NCI-H748 (cell line): Measurements from ENCODE around the gene MRPL53.
"Not testable (repeated sequence)": the region's sequence is repeated elsewhere in the genome, so short reads cannot be mapped to it uniquely, and the experiment has no call there.

Experiments
- DNase-seq: peaks from one replicate; lab custom pipeline; 2025; ENCODE audit not compliant: unreplicated experiment; lab: John Stamatoyannopoulos, UW

MRPL53 gene

GRCh38 chr2:74454654-74455511 lies 17.6 kb downstream of the MRPL53 start, which contains the start of gene INO80B:
Gene INO80B, plus strand, starts transcription at chr2:74455087. Its CDS starts 30 bp downstream, at chr2:74455117.
- peak; percentile 95 for DNase-seq

GRCh38 chr2:74450570-74451190 lies 21.8 kb downstream of the MRPL53 start:
- no peak for DNase-seq

- DNase-seq, result no peak
Measured at GRCh38 chr2:74448771-74449170, 23.7 kb downstream of the MRPL53 start.

- no peak for DNase-seq
Measured at GRCh38 chr2:74447230-74447999, 25.1 kb downstream of the MRPL53 start.

GRCh38 chr2:74444498-74445318 lies 27.8 kb downstream of the MRPL53 start:
- DNase-seq, result no peak

- not testable (repeated sequence) for DNase-seq
Measured at GRCh38 chr2:74442483-74443297, 29.8 kb downstream of the MRPL53 start.

GRCh38 chr2:74441690-74442482 lies 30.6 kb downstream of the MRPL53 start, which contains the start of gene RTKN:
Gene RTKN, minus strand, starts transcription at chr2:74441937. Its CDS starts 121 bp downstream, at chr2:74441816.
- peak; percentile 69 for DNase-seq

GRCh38 chr2:74441170-74441689 lies 31.2 kb downstream of the MRPL53 start:
- peak; percentile 68 for DNase-seq

GRCh38 chr2:74440378-74441169 lies 31.9 kb downstream of the MRPL53 start:
- DNase-seq, result peak; percentile 84

- no peak for DNase-seq
Measured at GRCh38 chr2:74439803-74440377, 32.6 kb downstream of the MRPL53 start.

- DNase-seq, result no peak
Measured at GRCh38 chr2:74439373-74439772, 33.1 kb downstream of the MRPL53 start.

- no peak for DNase-seq
Measured at GRCh38 chr2:74438248-74438647, 34.2 kb downstream of the MRPL53 start.

- DNase-seq, result no peak
Measured at GRCh38 chr2:74436848-74437695, 35.4 kb downstream of the MRPL53 start.

- no peak for DNase-seq
Measured at GRCh38 chr2:74436111-74436805, 36.2 kb downstream of the MRPL53 start.

- no peak for DNase-seq
Measured at GRCh38 chr2:74430502-74430901, 42.0 kb downstream of the MRPL53 start.
